ENCODE measurements around the gene EMID1.

EMID1 gene

DNA sequence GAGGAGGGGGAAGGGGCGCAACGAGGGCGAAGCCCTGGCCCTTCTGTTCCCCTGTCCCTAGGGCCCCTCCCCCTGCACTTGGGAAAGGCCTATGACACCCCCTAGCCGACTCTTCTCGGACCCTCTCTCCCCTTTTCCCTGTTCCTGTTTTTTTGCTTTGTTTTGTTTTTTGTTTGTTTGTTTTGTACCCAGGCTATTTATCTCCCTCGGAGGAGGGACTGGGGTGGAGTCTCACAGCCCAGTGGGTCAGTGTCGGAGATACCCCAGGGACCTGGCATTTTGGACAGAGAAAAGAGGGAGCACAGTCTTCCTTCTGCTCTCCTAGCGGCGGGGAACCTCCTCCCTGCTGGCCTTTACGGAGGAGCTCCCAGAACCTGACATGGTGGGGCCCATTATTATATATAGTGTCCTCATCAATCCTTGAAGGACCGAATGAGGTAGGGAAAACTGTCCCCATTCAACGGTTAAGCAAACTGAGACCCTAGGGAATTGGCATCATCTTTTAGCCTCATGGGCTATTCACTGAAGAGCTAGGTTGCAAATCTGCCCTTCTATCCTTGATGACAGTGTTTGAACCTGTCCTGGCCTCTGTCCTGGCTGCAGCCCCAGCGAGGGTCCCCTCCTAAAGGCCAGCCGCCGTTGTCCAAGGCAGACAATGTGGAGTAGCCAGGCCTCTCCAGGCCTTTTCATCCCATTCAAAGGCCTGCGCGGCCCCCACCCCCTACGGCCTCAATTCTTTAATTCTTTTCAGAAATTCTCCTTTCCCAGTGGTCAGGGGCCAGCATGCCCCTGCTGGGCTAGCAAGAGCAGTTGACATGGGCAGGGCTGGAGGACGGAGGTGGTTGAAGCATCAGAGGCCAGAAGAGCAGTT lies 911 bp downstream of the EMID1 start:
- DNase-seq (ENCODE audit: low read depth), result no peak
- H3K9me3 ChIP-seq (ENCODE audit: control insufficient read depth, low read length), result no peaks in the 10 kb centered on the region
- H3K36me3 ChIP-seq (ENCODE audit: control insufficient read depth, insufficient read depth, low read length, severe bottlenecking), result no peaks in the 10 kb centered on the region
- H3K4me1 ChIP-seq (ENCODE audit: control insufficient read depth, insufficient read depth, low read length), result no peaks in the 10 kb centered on the region
- H3K9ac ChIP-seq (ENCODE audit: low read length), result no peak overlapping the region
- H3K27me3 ChIP-seq (replicated peaks; ENCODE audit: control insufficient read depth, insufficient read depth, low read length), result peaks cover 46% of the 10 kb centered on the region
- H3K4me3 ChIP-seq (ENCODE audit: low read length), result peak overlapping the region; percentile 52

- Histone ChIP-seq H3K9ac (ENCODE audit: low read length) (no peak overlapping the region), H3K4me3 (ENCODE audit: low read length) (no peak overlapping the region), H3K4me1 (ENCODE audit: control insufficient read depth, insufficient read depth, low read length) (no peaks in the 10 kb centered on the region), H3K36me3 (ENCODE audit: control insufficient read depth, insufficient read depth, low read length, severe bottlenecking) (no peaks in the 10 kb centered on the region), H3K9me3 (ENCODE audit: control insufficient read depth, low read length) (no peaks in the 10 kb centered on the region), H3K27me3 (replicated peaks; ENCODE audit: control insufficient read depth, insufficient read depth, low read length) (peaks cover 45% of the 10 kb centered on the region)
- DNase-seq (ENCODE audit: low read depth), result no peak
Measured at GRCh38 chr22:29207243-29207550, 1.5 kb downstream of the EMID1 start.

DNA sequence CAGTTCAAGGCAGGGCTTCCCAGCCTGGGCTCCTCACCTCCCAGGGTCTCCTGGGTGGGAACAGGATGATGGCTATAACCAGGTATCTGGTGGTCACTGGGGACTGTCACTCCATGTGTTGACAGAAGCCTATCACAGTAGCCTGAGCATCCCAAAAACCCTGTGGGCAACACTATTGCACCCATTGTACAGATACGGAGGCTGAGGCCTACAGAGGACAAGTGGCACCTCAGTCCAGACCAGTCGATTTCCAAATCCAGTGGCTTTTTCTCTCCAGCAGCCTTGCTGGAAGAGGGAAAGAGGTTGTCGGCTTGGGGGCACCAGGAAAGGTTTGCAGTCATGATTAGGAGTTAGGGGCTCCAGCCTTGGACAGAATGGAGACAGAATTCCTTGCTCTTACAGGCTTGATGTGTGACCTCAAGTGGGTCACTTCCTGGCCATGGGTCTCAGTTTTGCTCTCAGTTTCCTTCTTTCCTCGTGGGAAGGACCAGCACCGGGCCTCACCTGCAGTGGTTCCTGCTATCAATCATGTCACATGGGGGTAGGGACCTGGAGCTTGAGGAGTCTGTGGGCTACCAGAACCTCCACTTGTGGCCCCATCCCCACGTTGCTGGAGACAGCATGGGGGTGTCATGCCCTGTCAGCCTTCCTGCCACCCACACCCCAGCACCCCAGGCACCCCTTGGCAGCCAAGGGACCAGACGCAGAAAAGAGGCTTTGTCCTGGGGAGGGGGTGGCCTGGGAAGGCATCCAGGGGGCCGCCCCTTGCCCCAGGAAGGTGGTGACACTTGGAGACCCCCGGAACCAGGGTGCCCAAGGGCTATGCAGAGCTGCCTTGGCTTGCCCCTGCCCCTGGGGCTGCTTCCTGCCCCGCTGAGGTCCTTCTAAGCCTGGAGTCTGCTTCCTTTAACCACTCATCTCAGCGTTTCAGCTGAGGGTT lies 2.1 kb downstream of the EMID1 start:
- Histone ChIP-seq H3K4me3 (ENCODE audit: low read length) (no peak overlapping the region), H3K4me1 (ENCODE audit: control insufficient read depth, insufficient read depth, low read length) (no peaks in the 10 kb centered on the region), H3K27me3 (replicated peaks; ENCODE audit: control insufficient read depth, insufficient read depth, low read length) (peaks cover 42% of the 10 kb centered on the region), H3K36me3 (ENCODE audit: control insufficient read depth, insufficient read depth, low read length, severe bottlenecking) (no peaks in the 10 kb centered on the region), H3K9me3 (ENCODE audit: control insufficient read depth, low read length) (no peaks in the 10 kb centered on the region), H3K9ac (ENCODE audit: low read length) (no peak overlapping the region)
- DNase-seq (ENCODE audit: low read depth), result no peak

- Histone ChIP-seq H3K4me1 (ENCODE audit: control insufficient read depth, insufficient read depth, low read length) (no peaks in the 10 kb centered on the region), H3K27me3 (replicated peaks; ENCODE audit: control insufficient read depth, insufficient read depth, low read length) (peaks cover 45% of the 10 kb centered on the region), H3K36me3 (ENCODE audit: control insufficient read depth, insufficient read depth, low read length, severe bottlenecking) (no peaks in the 10 kb centered on the region), H3K4me3 (ENCODE audit: low read length) (no peak overlapping the region), H3K9me3 (ENCODE audit: control insufficient read depth, low read length) (no peaks in the 10 kb centered on the region), H3K9ac (ENCODE audit: low read length) (no peak overlapping the region)
- no peak for DNase-seq (ENCODE audit: low read depth)
Measured at GRCh38 chr22:29208502-29208862, 2.8 kb downstream of the EMID1 start.

- Histone ChIP-seq H3K4me3 (ENCODE audit: low read length) (no peak overlapping the region), H3K9ac (ENCODE audit: low read length) (no peak overlapping the region)
- DNase-seq (ENCODE audit: low read depth), result no peak
Measured at GRCh38 chr22:29208879-29209623, 3.4 kb downstream of the EMID1 start.

GRCh38 chr22:29209624-29209929 lies 3.9 kb downstream of the EMID1 start:
- Histone ChIP-seq H3K9ac (ENCODE audit: low read length) (no peak overlapping the region), H3K9me3 (ENCODE audit: control insufficient read depth, low read length) (no peaks in the 10 kb centered on the region), H3K4me3 (ENCODE audit: low read length) (no peak overlapping the region), H3K36me3 (ENCODE audit: control insufficient read depth, insufficient read depth, low read length, severe bottlenecking) (no peaks in the 10 kb centered on the region), H3K4me1 (ENCODE audit: control insufficient read depth, insufficient read depth, low read length) (no peaks in the 10 kb centered on the region), H3K27me3 (replicated peaks; ENCODE audit: control insufficient read depth, insufficient read depth, low read length) (peaks cover 39% of the 10 kb centered on the region)
- DNase-seq (ENCODE audit: low read depth), result no peak

More at GRCh38 chr22:29208879-29209623, 3.4 kb downstream of the EMID1 start:
- Histone ChIP-seq H3K36me3 (ENCODE audit: control insufficient read depth, insufficient read depth, low read length, severe bottlenecking) (no peaks in the 10 kb centered on the region), H3K4me1 (ENCODE audit: control insufficient read depth, insufficient read depth, low read length) (no peaks in the 10 kb centered on the region), H3K27me3 (replicated peaks; ENCODE audit: control insufficient read depth, insufficient read depth, low read length) (peaks cover 42% of the 10 kb centered on the region), H3K9me3 (ENCODE audit: control insufficient read depth, low read length) (no peaks in the 10 kb centered on the region)

DNA sequence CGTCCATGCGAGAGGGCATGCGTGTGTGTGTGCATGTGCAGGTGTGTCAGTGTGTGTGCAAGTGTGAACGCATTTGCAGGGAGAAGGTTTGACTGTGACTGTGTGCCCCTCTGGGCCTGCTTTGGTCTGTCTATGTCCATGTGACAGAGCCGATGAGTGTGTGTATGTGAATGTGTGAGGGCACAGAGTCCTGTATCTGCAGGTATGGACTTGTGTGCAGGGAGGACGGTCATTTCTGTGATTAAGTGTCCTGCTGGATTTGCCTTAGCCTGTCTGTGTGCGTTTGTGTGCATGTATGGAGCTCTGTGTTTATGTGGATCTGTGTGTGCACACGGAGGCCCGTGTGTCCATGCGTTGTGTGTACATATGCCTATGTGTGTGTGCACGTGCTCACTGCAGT lies 5.4 kb downstream of the EMID1 start:
- H3K27me3 ChIP-seq (replicated peaks; ENCODE audit: control insufficient read depth, insufficient read depth, low read length), result peaks cover 29% of the 10 kb centered on the region
- H3K4me3 ChIP-seq (ENCODE audit: low read length), result no peak overlapping the region
- no peaks in the 10 kb centered on the region for H3K36me3 ChIP-seq (ENCODE audit: control insufficient read depth, insufficient read depth, low read length, severe bottlenecking)
- DNase-seq (ENCODE audit: low read depth), result no peak
- H3K4me1 ChIP-seq (ENCODE audit: control insufficient read depth, insufficient read depth, low read length), result no peaks in the 10 kb centered on the region
- no peak overlapping the region for H3K9ac ChIP-seq (ENCODE audit: low read length)
- H3K9me3 ChIP-seq (ENCODE audit: control insufficient read depth, low read length), result no peaks in the 10 kb centered on the region

- Histone ChIP-seq H3K4me3 (ENCODE audit: low read length) (no peak overlapping the region), H3K9me3 (ENCODE audit: control insufficient read depth, low read length) (no peaks in the 10 kb centered on the region), H3K4me1 (ENCODE audit: control insufficient read depth, insufficient read depth, low read length) (no peaks in the 10 kb centered on the region), H3K27me3 (replicated peaks; ENCODE audit: control insufficient read depth, insufficient read depth, low read length) (peaks cover 25% of the 10 kb centered on the region), H3K36me3 (ENCODE audit: control insufficient read depth, insufficient read depth, low read length, severe bottlenecking) (no peaks in the 10 kb centered on the region), H3K9ac (ENCODE audit: low read length) (no peak overlapping the region)
- no peak for DNase-seq (ENCODE audit: low read depth)
Measured at GRCh38 chr22:29211466-29211865, 5.8 kb downstream of the EMID1 start.

GRCh38 chr22:29212743-29213142 lies 7.0 kb downstream of the EMID1 start:
- DNase-seq (ENCODE audit: low read depth), result no peak
- H3K4me1 ChIP-seq (ENCODE audit: control insufficient read depth, insufficient read depth, low read length), result peaks cover 9% of the 10 kb centered on the region
- H3K27me3 ChIP-seq (replicated peaks; ENCODE audit: control insufficient read depth, insufficient read depth, low read length), result peaks cover 18% of the 10 kb centered on the region
- H3K9ac ChIP-seq (ENCODE audit: low read length), result no peak overlapping the region
- H3K36me3 ChIP-seq (ENCODE audit: control insufficient read depth, insufficient read depth, low read length, severe bottlenecking), result no peaks in the 10 kb centered on the region
- H3K4me3 ChIP-seq (ENCODE audit: low read length), result no peak overlapping the region
- no peaks in the 10 kb centered on the region for H3K9me3 ChIP-seq (ENCODE audit: control insufficient read depth, low read length)

DNA sequence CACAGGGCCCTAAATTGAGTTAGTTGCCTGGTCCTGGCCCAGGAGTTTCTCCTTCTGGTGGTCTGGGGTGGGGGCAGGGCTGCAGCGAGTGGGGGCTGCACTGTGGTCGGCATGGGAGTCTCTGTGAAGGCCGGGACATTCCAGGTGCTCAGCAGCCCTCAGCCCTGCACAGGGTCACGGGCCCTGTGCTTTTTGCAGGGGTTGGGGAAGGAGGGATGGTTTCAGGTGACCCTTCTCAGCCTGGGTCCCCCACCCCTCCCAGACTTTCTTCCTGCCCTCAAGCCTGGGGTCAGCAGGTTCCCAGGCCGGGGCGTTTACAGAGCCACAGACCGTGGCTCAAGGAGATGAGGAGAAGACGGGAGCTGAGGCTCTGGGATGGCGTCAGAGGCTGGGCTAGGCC lies 7.8 kb downstream of the EMID1 start:
- no peak overlapping the region for H3K9ac ChIP-seq (ENCODE audit: low read length)
- peaks cover 18% of the 10 kb centered on the region for H3K27me3 ChIP-seq (replicated peaks; ENCODE audit: control insufficient read depth, insufficient read depth, low read length)
- no peaks in the 10 kb centered on the region for H3K9me3 ChIP-seq (ENCODE audit: control insufficient read depth, low read length)
- DNase-seq (ENCODE audit: low read depth), result no peak
- no peaks in the 10 kb centered on the region for H3K36me3 ChIP-seq (ENCODE audit: control insufficient read depth, insufficient read depth, low read length, severe bottlenecking)
- no peak overlapping the region for H3K4me3 ChIP-seq (ENCODE audit: low read length)
- peaks cover 9% of the 10 kb centered on the region for H3K4me1 ChIP-seq (ENCODE audit: control insufficient read depth, insufficient read depth, low read length)

DNA sequence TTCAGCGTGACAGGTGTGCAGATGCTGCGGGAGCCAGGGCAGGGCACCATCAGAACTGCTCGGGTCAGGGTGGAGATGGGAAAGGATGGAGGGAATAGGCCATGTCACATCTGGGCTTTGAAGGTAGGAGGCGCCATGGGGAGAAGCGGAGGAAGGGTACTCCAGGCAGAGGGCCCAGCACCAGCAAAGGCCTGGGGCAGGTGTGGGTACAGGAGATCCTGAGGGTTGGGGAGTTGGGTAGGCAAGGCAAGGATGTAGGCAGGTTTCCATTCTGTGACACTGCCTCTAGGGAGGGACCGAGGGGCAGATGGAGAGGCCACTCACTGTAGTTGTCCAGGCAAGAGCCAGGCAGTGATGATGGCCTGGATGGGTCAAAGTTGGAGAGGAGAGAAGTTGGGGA lies 8.5 kb downstream of the EMID1 start:
- no peak for DNase-seq (ENCODE audit: low read depth)
- Histone ChIP-seq H3K9me3 (ENCODE audit: control insufficient read depth, low read length) (no peaks in the 10 kb centered on the region), H3K9ac (ENCODE audit: low read length) (no peak overlapping the region), H3K4me1 (ENCODE audit: control insufficient read depth, insufficient read depth, low read length) (peaks cover 9% of the 10 kb centered on the region), H3K36me3 (ENCODE audit: control insufficient read depth, insufficient read depth, low read length, severe bottlenecking) (no peaks in the 10 kb centered on the region), H3K4me3 (ENCODE audit: low read length) (no peak overlapping the region), H3K27me3 (replicated peaks; ENCODE audit: control insufficient read depth, insufficient read depth, low read length) (peaks cover 18% of the 10 kb centered on the region)
